Liver (tissue), 9 donors: ENCODE results near the gene LRRC9. TPM values are rescaled to one million over a fixed set of nuclear protein-coding genes. Genes with fewer than 3 reads are reported as not detected.

Experiments
- DNase-seq: peaks from one replicate; pipeline ENCODE4 v3.0.0-alpha.2; 2017; ENCODE audit warnings: low spot score
- H3K27ac ChIP-seq, 2 donors: one replicate each; pipeline ENCODE4 v1.7.0; 2013; ENCODE audit warnings: inconsistent platforms in 2 of 2, low read length in 2 of 2, control low read depth in 1 of 2, low read depth in 1 of 2, mild to moderate bottlenecking in 1 of 2
- H3K27me3 ChIP-seq, 4 donors: one replicate each; pipeline versions ENCODE4 v1.6.1 to v1.7.0; 2013; ENCODE audit warnings: low read length in 3 of 4, inconsistent platforms in 1 of 4, mild to moderate bottlenecking in 1 of 4, moderate library complexity in 1 of 4; ENCODE audit not compliant: control insufficient read depth in 4 of 4, insufficient read depth in 4 of 4
- H3K36me3 ChIP-seq, 4 donors: one replicate each; pipeline versions ENCODE4 v1.6.1 to v1.7.0; 2013; ENCODE audit warnings: low read length in 3 of 4, mild to moderate bottlenecking in 3 of 4, low read depth in 1 of 4, moderate library complexity in 1 of 4; ENCODE audit not compliant: control insufficient read depth in 4 of 4, insufficient read depth in 3 of 4
- H3K4me1 ChIP-seq, 4 donors: one replicate each; pipeline versions ENCODE4 v1.6.1 to v1.7.0; 2013; ENCODE audit warnings: low read length in 3 of 4, mild to moderate bottlenecking in 3 of 4, moderate library complexity in 1 of 4; ENCODE audit not compliant: control insufficient read depth in 4 of 4, insufficient read depth in 4 of 4
- H3K4me3 ChIP-seq, 3 donors: one replicate each; pipeline versions ENCODE4 v1.6.1 to v1.7.0; 2013; ENCODE audit warnings: low read length in 3 of 3, control low read depth in 1 of 3, low read depth in 1 of 3, mild to moderate bottlenecking in 1 of 3
- H3K9ac ChIP-seq, 2 donors: one replicate each; pipeline ENCODE4 v1.7.0; 2013; ENCODE audit warnings: low read length in 2 of 2, mild to moderate bottlenecking in 2 of 2, moderate library complexity in 2 of 2, control low read depth in 1 of 2, low read depth in 1 of 2
- H3K9me3 ChIP-seq, 4 donors: one replicate each; pipeline versions ENCODE4 v1.6.1 to v1.7.0; 2013; ENCODE audit warnings: low read length in 3 of 4; ENCODE audit not compliant: control insufficient read depth in 4 of 4
- CTCF ChIP-seq: fragments of 150-350 bp; IDR thresholded peaks from 2 replicates; pipeline ENCODE4 v1.5.1; 2017; ENCODE audit warnings: improper control_type of control experiment, low read depth, low read length; ENCODE audit not compliant: missing input control
- EGR1 ChIP-seq, 2 donors: IDR thresholded peaks; 2 replicates each; pipeline ENCODE4 v1.6.1; 2016 to 2018; ENCODE audit warnings: antibody characterized with exemption in 2 of 2, low read depth in 2 of 2
- FOXA1 ChIP-seq: IDR thresholded peaks from 2 replicates; pipeline ENCODE4 v1.6.1; 2016; ENCODE audit warnings: antibody characterized with exemption
- FOXA2 ChIP-seq: IDR thresholded peaks from 2 replicates; pipeline ENCODE4 v1.6.1; 2016; ENCODE audit warnings: antibody characterized with exemption
- GABPA ChIP-seq, 2 donors: IDR thresholded peaks in 1 of 2; conservative IDR thresholded peaks in 1 of 2; 2 replicates each; pipeline ENCODE4 v1.6.1; 2016; ENCODE audit warnings: antibody characterized with exemption in 2 of 2, mild to moderate bottlenecking in 1 of 2, moderate library complexity in 1 of 2
- HNF4A ChIP-seq, 2 donors: conservative IDR thresholded peaks; 2 replicates each; pipeline ENCODE4 v1.6.1; 2016; ENCODE audit warnings: antibody characterized with exemption in 2 of 2, mild to moderate bottlenecking in 2 of 2
- HNF4G ChIP-seq: IDR thresholded peaks from 2 replicates; pipeline ENCODE4 v1.6.1; 2016; ENCODE audit warnings: antibody characterized with exemption
- JUND ChIP-seq, 2 donors: IDR thresholded peaks; 2 replicates each; pipeline ENCODE4 v1.6.1; 2016; ENCODE audit warnings: antibody characterized with exemption in 2 of 2
- NR2F2 ChIP-seq: IDR thresholded peaks from 2 replicates; pipeline ENCODE4 v1.6.1; 2016; ENCODE audit warnings: antibody characterized with exemption
- RAD21 ChIP-seq, 2 donors: IDR thresholded peaks; 2 replicates each; pipeline ENCODE4 v1.6.1; 2016; ENCODE audit warnings: antibody characterized with exemption in 2 of 2, mild to moderate bottlenecking in 2 of 2
- REST ChIP-seq: IDR thresholded peaks from 2 replicates; pipeline ENCODE4 v1.6.1; 2016; ENCODE audit warnings: antibody characterized with exemption, mild to moderate bottlenecking
- RXRA ChIP-seq, 2 donors: IDR thresholded peaks; 2 replicates each; pipeline ENCODE4 v1.6.1; 2017 to 2018; ENCODE audit warnings: antibody characterized with exemption in 2 of 2, mild to moderate bottlenecking in 1 of 2
- SP1 ChIP-seq: IDR thresholded peaks from 2 replicates; pipeline ENCODE4 v1.6.1; 2018; ENCODE audit warnings: antibody characterized with exemption, mild to moderate bottlenecking
- TAF1 ChIP-seq: conservative IDR thresholded peaks from 2 replicates; pipeline ENCODE4 v1.6.1; 2016; ENCODE audit warnings: antibody characterized with exemption, mild to moderate bottlenecking
- YY1 ChIP-seq: IDR thresholded peaks from 2 replicates; pipeline ENCODE4 v1.6.1; 2016; ENCODE audit warnings: antibody characterized with exemption, mild to moderate bottlenecking
- WGBS: extraction: QIAGEN DNeasy Blood & Tissue Kit; methylation state at CpG from one replicate; pipeline ENCODE4 v1.1.7; 2013; 5-methylcytosine and 5-hydroxymethylcytosine counted together
- polyA plus RNA-seq, 2 donors: library from polyadenylated mRNA; stranded (reverse) in 1 of 2; unstranded in 1 of 2; fragments of 200-250 nt in 1 of 2; fragments of >200 nt in 1 of 2; fragmentation: Nextera tagmentation in 1 of 2; extraction: Ambion mirVana in 1 of 2; gene quantifications; one replicate each; pipeline versions ENCODE4 v1.2.1 to v1.2.3, GENCODE V29; 2013 to 2015
- total RNA-seq, 2 donors: library from RNA; depleted of rRNA; stranded (reverse); fragments of >200 nt; gene quantifications; one replicate each; pipeline ENCODE4 v1.2.3, GENCODE V29; 2014
- TF ChIP-seq, protein P1 (sequence below): IDR thresholded peaks from 2 replicates; pipeline ENCODE4 v1.6.1; 2016; ENCODE audit warnings: antibody characterized with exemption
- TF ChIP-seq, protein P2 (sequence below): IDR thresholded peaks from 2 replicates; pipeline ENCODE4 v1.6.1; 2016; ENCODE audit warnings: antibody characterized with exemption
- donor health status: healthy.
- donor health status: healthy.
- donor health status: healthy.
- donor health status: healthy.
- donor health status: healthy.

LRRC9 gene
- total and polyA plus RNA-seq, 4 donors, result 0.14 to 0.32 TPM; not detected in 2

DNA sequence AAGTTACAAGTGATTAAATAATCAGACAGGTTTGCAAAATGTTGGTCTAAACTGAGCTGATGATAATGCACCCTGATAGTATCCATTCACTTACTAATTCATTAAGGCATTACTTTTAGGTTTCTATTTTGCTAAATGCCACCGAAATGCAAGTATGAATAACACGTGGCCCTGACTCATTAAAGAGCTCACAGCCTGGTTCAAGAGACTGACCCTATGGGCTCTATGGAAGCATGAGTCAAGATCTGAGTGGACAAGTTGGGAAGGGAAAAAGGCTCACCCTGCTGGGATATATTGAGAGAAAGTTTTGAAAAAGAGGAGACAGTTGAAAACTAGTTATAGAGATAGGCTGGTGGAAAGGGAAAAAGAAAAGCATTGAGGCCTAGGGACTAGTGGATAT lies 14.8 kb upstream of the LRRC9 start:
- Histone ChIP-seq H3K9me3 (no peaks in the 10 kb centered on the region), H3K4me3 (no peak overlapping the region), H3K9ac (no peak overlapping the region), H3K36me3 (no peaks in the 10 kb centered on the region), H3K4me1 (no peaks in the 10 kb centered on the region), H3K27ac (no peak overlapping the region), H3K27me3 (no peaks in the 10 kb centered on the region)
- TF ChIP-seq CTCF (no peak), NR2F2 (no peak), HNF4A (conservative IDR thresholded peaks at IDR 0.05) (no peak), RAD21 (IDR thresholded peaks at IDR 0.05) (no peak), YY1 (no peak), EGR1 (IDR thresholded peaks at IDR 0.05; ENCODE audit: low read depth in 2 of 2) (no peak), JUND (IDR thresholded peaks at IDR 0.05) (no peak), RXRA (IDR thresholded peaks at IDR 0.05) (no peak), TAF1 (no peak), HNF4G (no peak), GABPA (IDR thresholded peaks at IDR 0.05 in 1 of 2, conservative IDR thresholded peaks at IDR 0.05 in 1 of 2) (no peak), FOXA2 (no peak), FOXA1 (no peak), SP1 (no peak), REST (no peak)
- TF ChIP-seq, protein P1, sequence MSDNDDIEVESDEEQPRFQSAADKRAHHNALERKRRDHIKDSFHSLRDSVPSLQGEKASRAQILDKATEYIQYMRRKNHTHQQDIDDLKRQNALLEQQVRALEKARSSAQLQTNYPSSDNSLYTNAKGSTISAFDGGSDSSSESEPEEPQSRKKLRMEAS, result no peak
- TF ChIP-seq, protein P2, sequence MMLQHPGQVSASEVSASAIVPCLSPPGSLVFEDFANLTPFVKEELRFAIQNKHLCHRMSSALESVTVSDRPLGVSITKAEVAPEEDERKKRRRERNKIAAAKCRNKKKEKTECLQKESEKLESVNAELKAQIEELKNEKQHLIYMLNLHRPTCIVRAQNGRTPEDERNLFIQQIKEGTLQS, result no peak
- no peak for DNase-seq
- 75% methylated on average over 2 of the region's 2 CpGs for WGBS

- Histone ChIP-seq H3K4me1 (no peaks in the 10 kb centered on the region), H3K4me3 (no peak overlapping the region), H3K27ac (no peak overlapping the region), H3K27me3 (no peaks in the 10 kb centered on the region), H3K36me3 (no peaks in the 10 kb centered on the region), H3K9ac (no peak overlapping the region), H3K9me3 (no peaks in the 10 kb centered on the region)
- DNase-seq, result no peak
- no peak for TF ChIP-seq YY1
- no peak for TF ChIP-seq RAD21 (IDR thresholded peaks at IDR 0.05)
- TF ChIP-seq, protein P1, result no peak
- TF ChIP-seq EGR1 (IDR thresholded peaks at IDR 0.05; ENCODE audit: low read depth in 2 of 2), result no peak
- no peak for TF ChIP-seq HNF4A (conservative IDR thresholded peaks at IDR 0.05)
- TF ChIP-seq RXRA (IDR thresholded peaks at IDR 0.05), result no peak
- no peak for TF ChIP-seq CTCF
- 92% methylated on average over 2 of the region's 2 CpGs for WGBS
Observed at GRCh38 chr14:59912443-59912842, 7.5 kb upstream of the LRRC9 start.
